ENCODE results near the gene CAMK4.

CAMK4 gene

DNA sequence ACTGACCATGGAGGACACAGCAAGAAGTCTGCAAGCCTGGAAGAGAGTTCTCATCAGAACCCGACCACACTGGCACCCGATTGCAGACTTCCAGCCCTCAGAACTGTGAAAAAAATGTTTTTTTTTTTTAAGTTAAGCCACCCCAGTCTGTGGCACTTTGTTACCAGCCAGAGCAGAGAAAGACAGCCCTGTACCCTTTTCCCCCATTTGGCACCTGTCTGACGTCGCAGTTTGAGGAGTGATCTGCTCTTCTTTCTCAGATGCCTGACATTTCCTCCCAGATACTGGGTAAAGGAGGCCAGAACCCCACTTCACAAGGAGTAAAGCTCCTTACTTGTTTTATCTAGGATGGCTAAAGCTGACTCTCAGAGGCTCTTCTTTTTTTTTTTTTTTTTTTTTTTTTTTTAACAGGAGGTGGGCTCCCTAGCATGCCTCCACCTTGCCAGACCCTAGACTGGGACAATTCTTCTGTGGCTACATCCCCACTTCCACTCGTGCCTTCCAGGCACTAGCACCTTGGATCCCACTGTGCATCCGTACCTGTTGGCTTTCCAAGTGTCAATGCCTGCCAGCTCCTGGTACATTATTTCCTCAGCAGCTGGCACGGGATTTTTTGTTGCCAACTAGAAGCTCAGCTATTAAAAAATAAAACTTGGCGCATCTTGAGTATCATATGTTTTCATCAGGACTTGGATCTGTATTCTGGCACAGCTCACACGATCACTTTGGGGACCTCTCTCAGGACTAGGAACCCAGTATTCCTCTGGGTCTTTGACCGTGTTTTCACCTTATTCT, 14.4 kb downstream of the CAMK4 start:
- 93 to 96% methylated on average over 7 to 9 of the region's 10 CpGs for WGBS, 2 experiments (ENCODE audit: insufficient coverage in 2 of 2)
- Histone ChIP-seq H3K36me3 (ENCODE audit: control insufficient read depth, insufficient read depth, low read length) (no peaks in the 10 kb centered on the region), H3K4me3 (ENCODE audit: extremely low read depth, insufficient read depth, low read length, poor library complexity, severe bottlenecking) (no peak overlapping the region), H3K4me1 (ENCODE audit: control insufficient read depth, insufficient read depth, low read length, poor library complexity, severe bottlenecking) (peaks cover 3% of the 10 kb centered on the region), H3K9me3 (ENCODE audit: control insufficient read depth, low read length) (no peaks in the 10 kb centered on the region), H3K27ac (ENCODE audit: low read depth, low read length, severe bottlenecking) (no peak overlapping the region)

GRCh38 chr5:111241696-111242095, 17.5 kb downstream of the CAMK4 start:
- Histone ChIP-seq H3K4me3 (ENCODE audit: extremely low read depth, insufficient read depth, low read length, poor library complexity, severe bottlenecking) (no peak overlapping the region), H3K36me3 (ENCODE audit: control insufficient read depth, insufficient read depth, low read length) (no peaks in the 10 kb centered on the region), H3K9me3 (ENCODE audit: control insufficient read depth, low read length) (no peaks in the 10 kb centered on the region), H3K4me1 (ENCODE audit: control insufficient read depth, insufficient read depth, low read length, poor library complexity, severe bottlenecking) (peaks cover 3% of the 10 kb centered on the region), H3K27ac (ENCODE audit: low read depth, low read length, severe bottlenecking) (no peak overlapping the region)
- 81 to 88% methylated on average over 3 of the region's 3 CpGs for WGBS, 2 experiments (ENCODE audit: insufficient coverage in 2 of 2)

GRCh38 chr5:111242606-111243005, 18.4 kb downstream of the CAMK4 start:
- no peak overlapping the region for H3K4me3 ChIP-seq (ENCODE audit: extremely low read depth, insufficient read depth, low read length, poor library complexity, severe bottlenecking)
- H3K9me3 ChIP-seq (ENCODE audit: control insufficient read depth, low read length), result no peaks in the 10 kb centered on the region
- H3K27ac ChIP-seq (ENCODE audit: low read depth, low read length, severe bottlenecking), result no peak overlapping the region
- no peaks in the 10 kb centered on the region for H3K36me3 ChIP-seq (ENCODE audit: control insufficient read depth, insufficient read depth, low read length)
- peaks cover 2% of the 10 kb centered on the region for H3K4me1 ChIP-seq (ENCODE audit: control insufficient read depth, insufficient read depth, low read length, poor library complexity, severe bottlenecking)
- 76 to 86% methylated on average over 10 of the region's 10 CpGs for WGBS, 2 experiments (ENCODE audit: insufficient coverage in 2 of 2)

GRCh38 chr5:111243318-111243717, 19.1 kb downstream of the CAMK4 start:
- Histone ChIP-seq H3K4me3 (ENCODE audit: extremely low read depth, insufficient read depth, low read length, poor library complexity, severe bottlenecking) (no peak overlapping the region), H3K9me3 (ENCODE audit: control insufficient read depth, low read length) (no peaks in the 10 kb centered on the region), H3K4me1 (ENCODE audit: control insufficient read depth, insufficient read depth, low read length, poor library complexity, severe bottlenecking) (no peaks in the 10 kb centered on the region), H3K36me3 (ENCODE audit: control insufficient read depth, insufficient read depth, low read length) (no peaks in the 10 kb centered on the region), H3K27ac (ENCODE audit: low read depth, low read length, severe bottlenecking) (no peak overlapping the region)
- WGBS, 2 experiments (ENCODE audit: insufficient coverage in 2 of 2), result 89 to 100% methylated on average over 1 of the region's 1 CpG

DNA sequence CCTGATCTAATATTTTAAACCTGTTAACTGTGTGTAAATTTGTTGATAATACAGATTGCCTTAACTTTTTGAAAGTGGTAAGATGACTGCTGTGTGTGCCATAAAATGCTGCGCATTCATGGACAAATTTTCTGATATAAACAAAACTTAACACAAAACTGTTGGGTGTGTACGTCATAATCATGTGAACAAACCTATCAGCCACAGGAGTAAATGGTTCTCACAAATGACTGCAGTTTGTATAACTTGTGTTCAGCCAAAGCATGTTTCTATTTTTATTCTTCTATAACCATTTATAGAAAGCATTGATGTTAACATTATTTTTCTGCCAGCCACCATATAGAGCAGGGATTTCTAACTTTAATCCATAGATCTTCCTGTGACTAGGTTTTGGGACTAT, 21.5 kb downstream of the CAMK4 start:
- no peaks in the 10 kb centered on the region for H3K36me3 ChIP-seq (ENCODE audit: control insufficient read depth, insufficient read depth, low read length)
- H3K27ac ChIP-seq (ENCODE audit: low read depth, low read length, severe bottlenecking), result no peak overlapping the region
- H3K4me3 ChIP-seq (ENCODE audit: extremely low read depth, insufficient read depth, low read length, poor library complexity, severe bottlenecking), result no peak overlapping the region
- no peaks in the 10 kb centered on the region for H3K9me3 ChIP-seq (ENCODE audit: control insufficient read depth, low read length)
- 86% methylated on average over 1 of the region's 2 CpGs; no CpG with 5 or more reads in 1 of the 2 experiments for WGBS, 2 experiments (ENCODE audit: insufficient coverage in 2 of 2)
- H3K4me1 ChIP-seq (ENCODE audit: control insufficient read depth, insufficient read depth, low read length, poor library complexity, severe bottlenecking), result no peaks in the 10 kb centered on the region

DNA sequence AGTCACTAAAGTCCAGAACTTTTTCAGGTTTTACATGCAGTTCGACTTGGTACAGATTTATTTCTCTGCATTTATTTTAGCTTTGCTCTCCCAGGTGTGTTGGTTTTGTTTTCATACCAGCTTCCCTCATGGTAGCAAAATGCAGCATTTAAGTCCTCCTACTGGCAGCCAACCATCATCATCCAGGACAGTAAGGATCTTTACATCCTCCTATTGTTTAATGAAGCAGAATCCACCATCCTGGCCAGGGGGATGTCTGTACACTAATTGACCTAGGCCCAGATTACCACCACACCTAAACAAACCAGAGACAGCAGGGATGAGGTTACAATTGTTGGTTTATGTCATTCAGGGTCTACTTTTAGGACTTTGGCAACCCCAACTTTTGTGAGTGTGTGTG, 22.3 kb downstream of the CAMK4 start:
- Histone ChIP-seq H3K4me1 (ENCODE audit: control insufficient read depth, insufficient read depth, low read length, poor library complexity, severe bottlenecking) (no peaks in the 10 kb centered on the region), H3K9me3 (ENCODE audit: control insufficient read depth, low read length) (no peaks in the 10 kb centered on the region), H3K36me3 (ENCODE audit: control insufficient read depth, insufficient read depth, low read length) (no peaks in the 10 kb centered on the region), H3K4me3 (ENCODE audit: extremely low read depth, insufficient read depth, low read length, poor library complexity, severe bottlenecking) (no peak overlapping the region), H3K27ac (ENCODE audit: low read depth, low read length, severe bottlenecking) (no peak overlapping the region)
- WGBS, 2 experiments (ENCODE audit: insufficient coverage in 2 of 2), result 83% methylated on average over 1 of the region's 1 CpG; no CpG with 5 or more reads in 1 of the 2 experiments

- Histone ChIP-seq H3K27ac (ENCODE audit: low read depth, low read length, severe bottlenecking) (no peak overlapping the region), H3K4me3 (ENCODE audit: extremely low read depth, insufficient read depth, low read length, poor library complexity, severe bottlenecking) (no peak overlapping the region), H3K36me3 (ENCODE audit: control insufficient read depth, insufficient read depth, low read length) (no peaks in the 10 kb centered on the region), H3K4me1 (ENCODE audit: control insufficient read depth, insufficient read depth, low read length, poor library complexity, severe bottlenecking) (no peaks in the 10 kb centered on the region), H3K9me3 (ENCODE audit: control insufficient read depth, low read length) (no peaks in the 10 kb centered on the region)
- WGBS, 2 experiments (ENCODE audit: insufficient coverage in 2 of 2), result 67 to 84% methylated on average over 1 to 3 of the region's 3 CpGs
These were observed 24.4 kb downstream of the CAMK4 start for GRCh38 chr5:111248571-111248970.

GRCh38 chr5:111251921-111252320, 27.7 kb downstream of the CAMK4 start:
- Histone ChIP-seq H3K4me1 (ENCODE audit: control insufficient read depth, insufficient read depth, low read length, poor library complexity, severe bottlenecking) (no peaks in the 10 kb centered on the region), H3K9me3 (ENCODE audit: control insufficient read depth, low read length) (no peaks in the 10 kb centered on the region), H3K36me3 (ENCODE audit: control insufficient read depth, insufficient read depth, low read length) (no peaks in the 10 kb centered on the region), H3K27ac (ENCODE audit: low read depth, low read length, severe bottlenecking) (no peak overlapping the region), H3K4me3 (ENCODE audit: extremely low read depth, insufficient read depth, low read length, poor library complexity, severe bottlenecking) (no peak overlapping the region)
- 79 to 84% methylated on average over 5 of the region's 6 CpGs for WGBS, 2 experiments (ENCODE audit: insufficient coverage in 2 of 2)

DNA sequence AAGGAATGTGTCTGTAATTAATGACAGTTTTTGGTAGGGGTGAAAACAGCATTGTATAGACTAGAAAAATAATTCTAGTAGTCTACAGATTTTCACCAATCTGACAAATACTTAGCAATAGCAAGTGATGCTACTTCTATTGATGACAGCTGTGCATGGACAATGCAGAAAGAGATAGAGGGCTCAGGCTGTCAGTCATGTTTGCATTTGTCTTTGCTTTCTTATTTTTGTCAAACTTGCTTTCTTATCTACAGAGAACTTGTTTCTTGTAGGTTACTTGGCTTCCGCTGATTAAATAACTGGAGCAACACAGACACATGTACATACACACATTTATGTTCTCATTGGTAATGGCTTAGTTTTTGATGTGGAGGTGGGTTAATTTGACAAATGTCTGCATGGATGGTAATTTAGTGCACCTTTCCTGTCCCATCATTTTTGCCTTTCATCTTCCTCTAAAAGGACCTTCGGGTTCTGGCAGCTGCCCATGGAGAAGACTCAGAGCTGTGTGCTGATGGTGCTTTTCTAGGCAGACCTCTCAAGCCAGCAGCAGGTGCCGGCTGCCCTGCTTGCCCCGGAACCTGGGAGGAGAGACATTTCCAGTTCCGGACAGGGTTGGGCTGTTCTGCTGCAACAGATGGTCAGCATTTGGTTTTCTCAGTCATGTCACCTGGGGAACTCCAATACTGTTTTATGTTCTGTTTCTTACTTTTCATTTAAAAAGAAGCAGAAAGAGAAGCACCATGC, 28.8 kb downstream of the CAMK4 start:
- 90% methylated on average over 3 to 4 of the region's 5 CpGs for WGBS, 2 experiments (ENCODE audit: insufficient coverage in 2 of 2)
- Histone ChIP-seq H3K27ac (ENCODE audit: low read depth, low read length, severe bottlenecking) (no peak overlapping the region), H3K36me3 (ENCODE audit: control insufficient read depth, insufficient read depth, low read length) (no peaks in the 10 kb centered on the region), H3K4me1 (ENCODE audit: control insufficient read depth, insufficient read depth, low read length, poor library complexity, severe bottlenecking) (no peaks in the 10 kb centered on the region), H3K9me3 (ENCODE audit: control insufficient read depth, low read length) (peaks cover 3% of the 10 kb centered on the region), H3K4me3 (ENCODE audit: extremely low read depth, insufficient read depth, low read length, poor library complexity, severe bottlenecking) (no peak overlapping the region)

GRCh38 chr5:111254613-111255012, 30.4 kb downstream of the CAMK4 start:
- Histone ChIP-seq H3K27ac (ENCODE audit: low read depth, low read length, severe bottlenecking) (no peak overlapping the region), H3K9me3 (ENCODE audit: control insufficient read depth, low read length) (peaks cover 3% of the 10 kb centered on the region), H3K4me3 (ENCODE audit: extremely low read depth, insufficient read depth, low read length, poor library complexity, severe bottlenecking) (no peak overlapping the region), H3K36me3 (ENCODE audit: control insufficient read depth, insufficient read depth, low read length) (no peaks in the 10 kb centered on the region), H3K4me1 (ENCODE audit: control insufficient read depth, insufficient read depth, low read length, poor library complexity, severe bottlenecking) (no peaks in the 10 kb centered on the region)
- WGBS, 2 experiments (ENCODE audit: insufficient coverage in 2 of 2), result 80 to 100% methylated on average over 1 of the region's 3 CpGs

- no peak overlapping the region for H3K27ac ChIP-seq (ENCODE audit: low read depth, low read length, severe bottlenecking)
- 67 to 91% methylated on average over 1 of the region's 1 CpG for WGBS, 2 experiments (ENCODE audit: insufficient coverage in 2 of 2)
- no peaks in the 10 kb centered on the region for H3K36me3 ChIP-seq (ENCODE audit: control insufficient read depth, insufficient read depth, low read length)
- H3K4me1 ChIP-seq (ENCODE audit: control insufficient read depth, insufficient read depth, low read length, poor library complexity, severe bottlenecking), result no peaks in the 10 kb centered on the region
- H3K9me3 ChIP-seq (ENCODE audit: control insufficient read depth, low read length), result peaks cover 3% of the 10 kb centered on the region
- H3K4me3 ChIP-seq (ENCODE audit: extremely low read depth, insufficient read depth, low read length, poor library complexity, severe bottlenecking), result no peak overlapping the region
These were observed 31.0 kb downstream of the CAMK4 start for GRCh38 chr5:111255169-111255568.
